Thyroid gland (tissue), 4 donors: ENCODE measurements around the gene PTPN23. TPM values are rescaled to one million over a fixed set of nuclear protein-coding genes. Genes with fewer than 3 reads are reported as not detected.
"Not testable (repeated sequence)": the region's sequence is repeated elsewhere in the genome, so short reads cannot be mapped to it uniquely, and the experiment has no call there.

Experiments used
- DNase-seq, 2 donors: peaks; one replicate each; pipeline ENCODE4 v3.0.0-alpha.2; 2019
- H3K27ac ChIP-seq, 3 donors: fragments of 200-600 bp; sonication (generic); 1 replicate in 2 of 3; 2 replicates in 1 of 3; pipeline ENCODE4 v1.5.1; 2016 to 2019; ENCODE audit warnings: mild to moderate bottlenecking in 1 of 3, moderate library complexity in 1 of 3
- H3K27me3 ChIP-seq: fragments of 200-600 bp; sonication (generic); one replicate; pipeline ENCODE4 v1.5.1; 2019
- H3K36me3 ChIP-seq, 2 donors: fragments of 200-600 bp; sonication (generic); one replicate each; pipeline ENCODE4 v1.5.1; 2016 to 2019
- H3K4me1 ChIP-seq, 2 donors: fragments of 200-600 bp; sonication (generic); one replicate each; pipeline ENCODE4 v1.5.1; 2017 to 2019
- H3K4me3 ChIP-seq, 3 donors: fragments of 200-600 bp; sonication (generic); replicated peaks in 1 of 3; 1 replicate in 2 of 3; 2 replicates in 1 of 3; pipeline ENCODE4 v1.5.1; 2016; ENCODE audit warnings: mild to moderate bottlenecking in 1 of 3
- H3K9me3 ChIP-seq: fragments of 200-600 bp; sonication (generic); one replicate; pipeline ENCODE4 v1.5.1; 2017
- CTCF ChIP-seq, 6 experiments: fragments of 200-600 bp in 3 of 6; fragments of 450-650 bp in 3 of 6; sonication (generic) in 3 of 6; IDR thresholded peaks; one replicate each; pipeline ENCODE4 v1.5.1; 2016 to 2019; ENCODE audit warnings: antibody characterized with exemption in 6 of 6, mild to moderate bottlenecking in 2 of 6, inconsistent platforms in 1 of 6, moderate library complexity in 1 of 6
- POLR2A ChIP-seq, 2 donors: fragments of 450-650 bp; IDR thresholded peaks; one replicate each; pipeline ENCODE4 v1.6.1; 2017; ENCODE audit warnings: antibody characterized with exemption in 2 of 2, mild to moderate bottlenecking in 2 of 2, moderate library complexity in 1 of 2
- WGBS, 2 donors: methylation state at CpG; one replicate each; pipeline ENCODE4 v1.1.5; 2017; 5-methylcytosine and 5-hydroxymethylcytosine counted together
- intact Hi-C: fragments of 100-400 bp; cut with DNase I; formaldehyde crosslinking; loops from one replicate; pipeline ENCODE4 v1.15.1; 2023
- total RNA-seq, 4 donors: library from RNA; depleted of rRNA; stranded (reverse); fragments of >200 nt; gene quantifications; one replicate each; pipeline ENCODE4 v1.2.3, GENCODE V29; 2016

PTPN23 gene
- total RNA-seq, 4 donors from 2014 or later = 20.2 to 40.1 (median 32.1) TPM

GRCh38 chr3:47362701-47363100 is 18.1 kb upstream of the PTPN23 start:
- Histone ChIP-seq H3K27me3 (no peaks in the 10 kb centered on the region), H3K4me3 (no peak overlapping the region), H3K36me3 (no peaks in the 10 kb centered on the region), H3K27ac (no peak overlapping the region), H3K9me3 (no peaks in the 10 kb centered on the region), H3K4me1 (no peaks in the 10 kb centered on the region)
- TF ChIP-seq POLR2A (IDR thresholded peaks at IDR 0.05) (no peak), CTCF (IDR thresholded peaks at IDR 0.05) (no peak)
- DNase-seq = no peak
- 63 to 67% methylated on average over 5 of the region's 5 CpGs for WGBS, 2 donors
- intact Hi-C loops = no loop called here

- 71 to 72% methylated on average over 11 of the region's 11 CpGs for WGBS, 2 donors
These were observed 15.3 kb upstream of the PTPN23 start for GRCh38 chr3:47365213-47366153.

DNA sequence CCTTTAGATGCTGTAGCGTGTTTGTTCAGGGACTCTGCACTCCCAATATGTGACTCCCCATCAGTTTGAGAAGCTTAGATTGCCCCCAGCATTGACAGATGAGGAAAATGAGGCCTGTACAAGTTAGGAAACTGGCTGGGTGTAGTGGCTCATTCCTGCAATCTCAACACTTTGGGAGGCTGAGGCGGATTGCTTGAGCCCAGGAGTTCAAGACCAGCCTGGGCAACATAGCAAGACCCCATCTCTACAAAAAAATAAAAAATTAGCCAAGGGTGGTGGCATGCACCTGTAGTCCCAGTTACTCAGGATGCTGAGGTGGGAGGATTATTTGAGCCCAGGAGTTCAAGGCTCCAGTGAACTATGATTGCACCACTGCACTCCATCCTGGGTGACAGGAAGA is 14.0 kb upstream of the PTPN23 start:
- no peaks in the 10 kb centered on the region for H3K36me3 ChIP-seq

More at GRCh38 chr3:47365213-47366153, 15.3 kb upstream of the PTPN23 start:
- Histone ChIP-seq H3K27me3 (no peaks in the 10 kb centered on the region), H3K9me3 (no peaks in the 10 kb centered on the region), H3K36me3 (no peaks in the 10 kb centered on the region), H3K27ac (no peak overlapping the region), H3K4me1 (no peaks in the 10 kb centered on the region), H3K4me3 (no peak overlapping the region)
- intact Hi-C loops = no loop called here
- no peak for DNase-seq
- no peak for TF ChIP-seq CTCF (IDR thresholded peaks at IDR 0.05)
- TF ChIP-seq POLR2A (IDR thresholded peaks at IDR 0.05) = no peak

DNA sequence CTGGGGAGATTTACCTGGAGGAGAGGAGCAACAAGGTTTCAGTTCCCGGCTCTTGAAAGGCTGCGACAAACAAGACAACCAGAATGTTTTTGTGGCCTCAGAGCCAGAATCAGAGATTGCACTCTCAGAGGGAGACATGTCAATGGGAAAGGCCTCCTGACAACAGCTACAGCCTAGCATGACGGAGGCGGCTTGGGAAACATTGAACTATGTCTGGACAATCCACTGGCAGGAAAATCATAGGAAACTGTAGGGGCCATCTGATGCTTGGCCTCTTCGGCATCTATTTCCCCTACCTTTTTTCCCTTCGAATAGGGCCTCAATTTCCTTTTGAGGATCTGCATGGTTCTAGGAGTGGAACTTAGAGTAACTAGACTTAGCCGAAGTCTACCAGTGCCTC is 13.2 kb upstream of the PTPN23 start:
- no peak overlapping the region for H3K27ac ChIP-seq
- no peaks in the 10 kb centered on the region for H3K36me3 ChIP-seq
- DNase-seq = no peak
- WGBS, 2 donors = 91 to 93% methylated on average over 7 of the region's 7 CpGs
- H3K27me3 ChIP-seq = no peaks in the 10 kb centered on the region
- H3K9me3 ChIP-seq = no peaks in the 10 kb centered on the region
- no peaks in the 10 kb centered on the region for H3K4me1 ChIP-seq
- no peak for TF ChIP-seq POLR2A (IDR thresholded peaks at IDR 0.05)
- TF ChIP-seq CTCF (IDR thresholded peaks at IDR 0.05) = no peak
- no peak overlapping the region for H3K4me3 ChIP-seq
- intact Hi-C loops = no loop called here

More for the DNA sequence above, 14.0 kb upstream of the PTPN23 start:
- Histone ChIP-seq H3K27ac (no peak overlapping the region), H3K4me3 (no peak overlapping the region), H3K4me1 (no peaks in the 10 kb centered on the region), H3K9me3 (no peaks in the 10 kb centered on the region), H3K27me3 (no peaks in the 10 kb centered on the region)
- no peak for TF ChIP-seq POLR2A (IDR thresholded peaks at IDR 0.05)
- TF ChIP-seq CTCF (IDR thresholded peaks at IDR 0.05) = no peak
- 96 to 98% methylated on average over 2 of the region's 2 CpGs for WGBS, 2 donors
- intact Hi-C loops = no loop called here
- DNase-seq = no peak

DNA sequence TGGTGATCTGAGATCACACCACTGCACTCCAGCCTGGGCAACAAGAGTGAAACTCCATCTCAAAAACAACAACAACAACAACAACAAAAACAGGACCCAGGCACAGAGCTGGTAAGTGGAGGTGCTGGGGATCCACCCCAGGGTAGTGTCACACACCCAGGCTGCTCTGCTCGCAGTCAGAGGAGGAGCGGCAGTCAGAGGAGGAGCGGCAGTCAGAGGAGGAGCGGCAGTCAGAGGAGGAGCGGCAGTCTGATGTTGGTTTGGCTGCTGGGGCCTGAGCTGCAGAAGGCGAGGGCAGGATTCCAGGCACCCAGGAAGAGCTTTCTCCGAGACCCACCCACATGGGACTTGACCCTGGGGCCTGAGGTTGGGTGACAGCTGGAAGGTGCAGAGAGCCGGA is 10.8 kb upstream of the PTPN23 start:
- H3K27ac ChIP-seq, intact Hi-C loops: not testable (repeated sequence)

More for the DNA sequence above, 10.8 kb upstream of the PTPN23 start:
- not testable (repeated sequence) for H3K9me3 ChIP-seq, H3K36me3 ChIP-seq, H3K4me1 ChIP-seq, H3K4me3 ChIP-seq, H3K27me3 ChIP-seq, DNase-seq
- WGBS, 2 donors = 90 to 92% methylated on average over 8 of the region's 8 CpGs
